C4-2B (cell line): ENCODE results near the gene JAK3.

Experiments used
- ZFX ChIP-seq: fragments of 450-650 bp; IDR thresholded peaks from 2 replicates; pipeline ENCODE4 v1.6.1; 2017
- TF ChIP-seq, protein P1 (sequence below): fragments of 450-650 bp; conservative IDR thresholded peaks from 2 replicates; pipeline ENCODE4 v1.5.1; 2017; ENCODE audit warnings: mild to moderate bottlenecking

- TF ChIP-seq, protein P1, sequence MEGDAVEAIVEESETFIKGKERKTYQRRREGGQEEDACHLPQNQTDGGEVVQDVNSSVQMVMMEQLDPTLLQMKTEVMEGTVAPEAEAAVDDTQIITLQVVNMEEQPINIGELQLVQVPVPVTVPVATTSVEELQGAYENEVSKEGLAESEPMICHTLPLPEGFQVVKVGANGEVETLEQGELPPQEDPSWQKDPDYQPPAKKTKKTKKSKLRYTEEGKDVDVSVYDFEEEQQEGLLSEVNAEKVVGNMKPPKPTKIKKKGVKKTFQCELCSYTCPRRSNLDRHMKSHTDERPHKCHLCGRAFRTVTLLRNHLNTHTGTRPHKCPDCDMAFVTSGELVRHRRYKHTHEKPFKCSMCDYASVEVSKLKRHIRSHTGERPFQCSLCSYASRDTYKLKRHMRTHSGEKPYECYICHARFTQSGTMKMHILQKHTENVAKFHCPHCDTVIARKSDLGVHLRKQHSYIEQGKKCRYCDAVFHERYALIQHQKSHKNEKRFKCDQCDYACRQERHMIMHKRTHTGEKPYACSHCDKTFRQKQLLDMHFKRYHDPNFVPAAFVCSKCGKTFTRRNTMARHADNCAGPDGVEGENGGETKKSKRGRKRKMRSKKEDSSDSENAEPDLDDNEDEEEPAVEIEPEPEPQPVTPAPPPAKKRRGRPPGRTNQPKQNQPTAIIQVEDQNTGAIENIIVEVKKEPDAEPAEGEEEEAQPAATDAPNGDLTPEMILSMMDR: no peak
- TF ChIP-seq ZFX: no peak
Measured at GRCh38 chr19:17811681-17812080, 36.1 kb downstream of the JAK3 start.
